Hematopoietic multipotent progenitor cell treated with erythropoietin and hydrocortisone succinate and interleukin-3 and kit ligand, for 15 days (in vitro differentiated cells): ENCODE results near the gene CDK15.
A peak's percentile ranks its signal among the peaks of the same experiment; 100 is the strongest.
"Not testable (repeated sequence)": the region's sequence is repeated elsewhere in the genome, so short reads cannot be mapped to it uniquely, and the experiment has no call there.

ENCODE experiments used
- DNase-seq: peaks from one replicate; pipeline ENCODE4 v3.0.0-alpha.2; 2015; ENCODE audit warnings: low spot score

CDK15 gene

GRCh38 chr2:201830666-201831065, 24.3 kb downstream of the CDK15 start:
- DNase-seq, result no peak

GRCh38 chr2:201831469-201831868, 25.1 kb downstream of the CDK15 start:
- DNase-seq, result no peak

GRCh38 chr2:201833781-201834180, 27.4 kb downstream of the CDK15 start:
- no peak for DNase-seq

- DNase-seq, result no peak
These were observed 28.7 kb downstream of the CDK15 start for GRCh38 chr2:201835066-201835465.

GRCh38 chr2:201837391-201837790, 31.1 kb downstream of the CDK15 start:
- DNase-seq, result no peak

GRCh38 chr2:201837824-201838431, 31.6 kb downstream of the CDK15 start:
- DNase-seq, result no peak

- DNase-seq, result no peak
These were observed 33.4 kb downstream of the CDK15 start for GRCh38 chr2:201839727-201840126.

- no peak for DNase-seq
These were observed 34.4 kb downstream of the CDK15 start for GRCh38 chr2:201840726-201841125.

GRCh38 chr2:201842131-201842860, 36.0 kb downstream of the CDK15 start:
- DNase-seq, result no peak

GRCh38 chr2:201844922-201845321, 38.6 kb downstream of the CDK15 start:
- DNase-seq, result not testable (repeated sequence)

- DNase-seq, result no peak
These were observed 41.1 kb downstream of the CDK15 start for GRCh38 chr2:201847481-201847880.

GRCh38 chr2:201852462-201852861, 46.1 kb downstream of the CDK15 start:
- DNase-seq, result no peak

GRCh38 chr2:201852878-201853415, 46.6 kb downstream of the CDK15 start:
- no peak for DNase-seq

GRCh38 chr2:201854221-201854801, 48.0 kb downstream of the CDK15 start:
- no peak for DNase-seq

- DNase-seq, result no peak
These were observed 48.5 kb downstream of the CDK15 start for GRCh38 chr2:201854841-201855240.

- no peak for DNase-seq
These were observed 49.0 kb downstream of the CDK15 start for GRCh38 chr2:201855356-201855755.

GRCh38 chr2:201857326-201857725, 51.0 kb downstream of the CDK15 start:
- DNase-seq, result no peak

GRCh38 chr2:201858281-201859184, 52.2 kb downstream of the CDK15 start:
- DNase-seq, result no peak

- no peak for DNase-seq
These were observed 53.6 kb downstream of the CDK15 start for GRCh38 chr2:201859949-201860348.

GRCh38 chr2:201860636-201861066, 54.3 kb downstream of the CDK15 start:
- DNase-seq, result peak; percentile 69

- DNase-seq, result no peak
These were observed 56.5 kb downstream of the CDK15 start for GRCh38 chr2:201862843-201863242.
